AG04450 (cell line): ENCODE results near the gene TMEM143. TPM values are rescaled to one million over a fixed set of nuclear protein-coding genes. Genes with fewer than 3 reads are reported as not detected.

ENCODE experiments used
- CTCF ChIA-PET: fragments of 300-600, 350-600 bp; formaldehyde crosslinking; extraction: SDS; loops from one replicate; lab custom pipeline; 2022; ENCODE audit warnings: antibody characterized with exemption, inconsistent platforms; lab: Charles Lee
- POLR2A ChIA-PET: fragments of 350-600 bp; formaldehyde crosslinking; extraction: SDS; loops from one replicate; lab custom pipeline; 2021; ENCODE audit warnings: antibody characterized with exemption, inconsistent platforms; lab: Yijun Ruan, JAX
- DNase-seq: peaks from one replicate; pipeline ENCODE4 v3.0.0-alpha.2; 2011; ENCODE audit warnings: low read depth, low spot score
- H3K27ac ChIP-seq: one replicate; pipeline ENCODE4 v1.5.1; 2012; ENCODE audit warnings: low read depth, low read length, control low read depth
- H3K27me3 ChIP-seq: one replicate; pipeline ENCODE4 v1.6.0; 2012; ENCODE audit warnings: low read length; ENCODE audit not compliant: control insufficient read depth, insufficient read depth
- H3K4me3 ChIP-seq: 2 replicates; pipeline ENCODE4 v1.5.1; 2011; ENCODE audit warnings: mild to moderate bottlenecking, low read depth, low read length, control low read depth
- H3K9me3 ChIP-seq: 2 replicates; pipeline ENCODE4 v1.5.1; 2012; ENCODE audit warnings: low read length; ENCODE audit not compliant: control insufficient read depth, insufficient read depth
- CTCF ChIP-seq: IDR thresholded peaks from 2 replicates; pipeline ENCODE4 v1.5.1; 2011; ENCODE audit warnings: low read depth, low read length, control low read depth, inconsistent platforms
- polyA plus RNA-seq: library from polyadenylated mRNA; depleted of rRNA; stranded (reverse); fragments of >200 nt; gene quantifications from 2 replicates; pipeline ENCODE4 v1.2.3, GENCODE V29; 2011

TMEM143 gene
- polyA plus RNA-seq, 1 experiment = 5.1 TPM

GRCh38 chr19:48391100-48392005 lies 27.6 kb upstream of the TMEM143 start, which contains the start of gene KDELR1:
Gene KDELR1, minus strand, starts transcription at chr19:48391551. Its CDS starts 193 bp downstream, at chr19:48391358.
- TF ChIP-seq CTCF = peak; percentile 94
- Histone ChIP-seq H3K9me3 (no peaks in the 10 kb centered on the region; the same call in 1 of the 2 replicates), H3K27ac (peak within 1 kb of the TSS; percentile 91), H3K4me3 (peak within 1 kb of the TSS; percentile 97), H3K27me3 (peaks cover 29% of the 10 kb centered on the region)
- ChIA-PET POLR2A (interaction anchor here (0.5 to 2.4 kb wide), 11 partner anchors 9 to 132 kb away, joined by 3 to 24 read pairs (median 4); partner anchors contain the start of genes SYNGR4 and TMEM143), CTCF (interaction anchor here (0.5 to 2.7 kb wide), 32 partner anchors 11 to 266 kb away, joined by 3 to 42 read pairs (median 4); partner anchors contain the start of genes GRWD1, SYNGR4 and TMEM143)
- no peak for DNase-seq

- Histone ChIP-seq H3K4me3 (peak overlapping the region; percentile 97), H3K9me3 (no peaks in the 10 kb centered on the region; the same call in 1 of the 2 replicates), H3K27me3 (peaks cover 20% of the 10 kb centered on the region), H3K27ac (peak overlapping the region; percentile 91)
- no peak for DNase-seq
- peak; percentile 72 for TF ChIP-seq CTCF
- ChIA-PET POLR2A (interaction anchor here (0.9 to 2.4 kb wide), 6 partner anchors 10 to 210 kb away, joined by 3 to 24 read pairs (median 6); partner anchors contain the start of genes SYNGR4 and TMEM143), CTCF (interaction anchor here (0.5 to 2.7 kb wide), 30 partner anchors 10 to 265 kb away, joined by 3 to 42 read pairs (median 4); partner anchors contain the start of genes GRWD1, SYNGR4 and TMEM143)
These were observed 26.7 kb upstream of the TMEM143 start for GRCh38 chr19:48390188-48391099.

- H3K27me3 ChIP-seq = no peaks in the 10 kb centered on the region
- H3K27ac ChIP-seq = no peak overlapping the region
- POLR2A ChIA-PET = interaction anchor here (0.6 kb wide), 1 partner anchor 74 kb away, joined by 5 read pairs; no protein-coding TSS in a partner anchor
- no peak for DNase-seq
- H3K4me3 ChIP-seq = no peak overlapping the region
- TF ChIP-seq CTCF = no peak
- H3K9me3 ChIP-seq = no peaks in the 10 kb centered on the region; the same call in 1 of the 2 replicates
- CTCF ChIA-PET = no interaction called here
These were observed 23.2 kb upstream of the TMEM143 start for GRCh38 chr19:48386981-48387380.

GRCh38 chr19:48385461-48386087 lies 21.8 kb upstream of the TMEM143 start:
- no peak for DNase-seq
- TF ChIP-seq CTCF = no peak
- CTCF ChIA-PET = interaction anchor here (0.7 kb wide), 1 partner anchor 105 kb away, joined by 3 read pairs; no protein-coding TSS in a partner anchor
- Histone ChIP-seq H3K27ac (no peak overlapping the region), H3K4me3 (no peak overlapping the region), H3K9me3 (no peaks in the 10 kb centered on the region; the same call in 1 of the 2 replicates), H3K27me3 (no peaks in the 10 kb centered on the region)
- POLR2A ChIA-PET = no interaction called here
